GM21786 (cell line): ENCODE measurements around the gene TNRC6C.
"Not testable (repeated sequence)": the region's sequence is repeated elsewhere in the genome, so short reads cannot be mapped to it uniquely, and the experiment has no call there.

Experiments
- ATAC-seq: cut with Tn5 transposase; IDR thresholded peaks from one replicate; pipeline ENCODE4 v1.9.1; 2021; ENCODE audit not compliant: unreplicated experiment

Gene TNRC6C

GRCh38 chr17:78133971-78134898 is 175.7 kb downstream of the TNRC6C start:
- no peak for ATAC-seq

GRCh38 chr17:78134899-78135385 is 176.4 kb downstream of the TNRC6C start:
- ATAC-seq = no peak

GRCh38 chr17:78135858-78136500 is 177.5 kb downstream of the TNRC6C start:
- ATAC-seq = no peak

GRCh38 chr17:78137392-78138203 is 179.1 kb downstream of the TNRC6C start:
- no peak for ATAC-seq

- no peak for ATAC-seq
Measured at GRCh38 chr17:78138204-78139060, 179.9 kb downstream of the TNRC6C start.

GRCh38 chr17:78139861-78140168 is 181.3 kb downstream of the TNRC6C start:
- ATAC-seq = not testable (repeated sequence)

GRCh38 chr17:78140169-78141051 is 181.9 kb downstream of the TNRC6C start:
- peak; percentile 70 for ATAC-seq

- ATAC-seq = no peak
Measured at GRCh38 chr17:78141437-78142118, 183.1 kb downstream of the TNRC6C start.

GRCh38 chr17:78142119-78142861 is 183.8 kb downstream of the TNRC6C start:
- no peak for ATAC-seq

- ATAC-seq = no peak
Measured at GRCh38 chr17:78143214-78144146, 185.0 kb downstream of the TNRC6C start.

GRCh38 chr17:78144147-78144719 is 185.7 kb downstream of the TNRC6C start:
- ATAC-seq = no peak

- no peak for ATAC-seq
Measured at GRCh38 chr17:78144736-78145641, 186.5 kb downstream of the TNRC6C start.

GRCh38 chr17:78146471-78146869 is 188.0 kb downstream of the TNRC6C start:
- no peak for ATAC-seq

GRCh38 chr17:78146881-78147280 is 188.4 kb downstream of the TNRC6C start:
- no peak for ATAC-seq

GRCh38 chr17:78147315-78147998 is 189.0 kb downstream of the TNRC6C start:
- ATAC-seq = no peak
